Measurements from ENCODE around the gene NCR1.
"Not testable (repeated sequence)": the region's sequence is repeated elsewhere in the genome, so short reads cannot be mapped to it uniquely, and the experiment has no call there.

Gene NCR1

DNA sequence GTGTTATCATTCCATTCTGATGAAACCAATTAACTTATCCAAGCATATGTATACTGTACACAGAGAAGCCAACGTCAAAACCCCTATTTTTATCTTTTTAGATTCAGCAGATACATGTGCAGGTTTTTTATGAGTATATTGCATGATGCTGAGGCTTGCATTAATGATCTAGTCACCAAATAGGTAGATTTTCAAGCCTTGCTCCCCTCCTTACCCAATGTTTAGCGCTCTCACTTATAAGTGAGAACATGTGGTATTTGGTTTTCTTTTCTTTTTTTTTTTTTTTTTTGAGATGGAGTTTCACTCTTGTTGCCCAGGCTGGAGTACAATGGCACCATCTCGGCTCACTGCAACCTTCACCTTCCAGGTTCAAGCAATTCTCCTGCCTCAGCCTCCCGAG, 1.7 kb upstream of the NCR1 start:
- not testable (repeated sequence) for H3K9ac ChIP-seq (ENCODE audit: low read depth in 1 of 2, low read length in 2 of 2)

DNA sequence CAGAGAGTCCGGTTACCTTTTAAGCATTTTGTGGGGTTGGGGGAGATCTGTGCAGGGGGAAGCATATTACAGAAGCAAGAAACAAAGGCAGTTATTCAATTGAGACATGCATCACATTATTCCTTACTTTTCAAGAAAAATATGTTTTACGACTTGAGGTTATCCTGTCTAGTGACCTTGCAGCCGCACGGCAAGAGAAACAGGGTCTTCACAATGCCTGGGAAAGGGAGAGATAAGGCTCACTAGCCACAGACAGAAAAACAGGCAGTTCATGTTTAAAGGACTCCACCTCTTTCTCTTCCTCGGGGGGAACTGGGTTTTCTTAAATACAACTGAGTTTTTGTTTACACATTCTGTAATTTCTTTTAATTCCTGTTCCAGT, 536 bp upstream of the NCR1 start:
- H3K4me3 ChIP-seq (ENCODE audit: low read depth in 1 of 2, low read length in 2 of 2) = no peak overlapping the region
- H3K4me1 ChIP-seq (ENCODE audit: control insufficient read depth in 1 of 2, insufficient read depth in 2 of 2, low read length in 2 of 2) = no peaks in the 10 kb centered on the region
- no peaks in the 10 kb centered on the region for H3K9me3 ChIP-seq (ENCODE audit: control insufficient read depth in 1 of 2, low read length in 2 of 2)
- H3K27ac ChIP-seq (ENCODE audit: low read depth, low read length) = no peak overlapping the region
- H3K36me3 ChIP-seq (ENCODE audit: control insufficient read depth in 1 of 2, insufficient read depth in 2 of 2, low read length in 2 of 2) = no peaks in the 10 kb centered on the region
- H3K27me3 ChIP-seq (ENCODE audit: control insufficient read depth in 1 of 2, insufficient read depth in 2 of 2, low read length in 2 of 2) = peaks cover 0 to 3% of the 10 kb centered on the region in 2 donors
- H3K9ac ChIP-seq (ENCODE audit: low read depth in 1 of 2, low read length in 2 of 2) = no peak overlapping the region

More for the DNA sequence above, 1.7 kb upstream of the NCR1 start:
- H3K4me1 ChIP-seq (ENCODE audit: control insufficient read depth in 1 of 2, insufficient read depth in 2 of 2, low read length in 2 of 2); H3K36me3 ChIP-seq (ENCODE audit: control insufficient read depth in 1 of 2, insufficient read depth in 2 of 2, low read length in 2 of 2); H3K9me3 ChIP-seq (ENCODE audit: control insufficient read depth in 1 of 2, low read length in 2 of 2); H3K27me3 ChIP-seq (ENCODE audit: control insufficient read depth in 1 of 2, insufficient read depth in 2 of 2, low read length in 2 of 2); H3K27ac ChIP-seq (ENCODE audit: low read depth, low read length); H3K4me3 ChIP-seq (ENCODE audit: low read depth in 1 of 2, low read length in 2 of 2): not testable (repeated sequence)

DNA sequence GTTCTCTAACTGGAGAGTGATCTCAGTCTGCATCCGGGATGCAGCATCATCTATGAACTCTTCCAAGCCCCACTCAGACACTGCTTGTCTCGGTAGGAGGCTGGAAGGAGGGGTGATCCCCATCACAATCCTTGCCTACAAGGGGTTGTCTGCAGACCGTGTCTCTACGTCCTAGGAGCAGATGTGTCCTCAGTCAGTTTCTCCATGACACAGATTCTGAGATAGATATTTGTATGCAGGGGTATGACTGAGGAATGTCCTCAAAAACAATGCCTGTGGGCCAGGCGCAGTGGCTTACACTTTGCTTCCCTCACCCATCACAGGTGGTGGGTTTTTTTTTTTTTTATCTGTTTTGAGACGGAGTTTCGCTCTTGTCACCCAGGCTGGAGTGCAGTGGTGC, 871 bp downstream of the NCR1 start:
- Histone ChIP-seq H3K4me1 (ENCODE audit: control insufficient read depth in 1 of 2, insufficient read depth in 2 of 2, low read length in 2 of 2) (no peaks in the 10 kb centered on the region), H3K36me3 (ENCODE audit: control insufficient read depth in 1 of 2, insufficient read depth in 2 of 2, low read length in 2 of 2) (no peaks in the 10 kb centered on the region), H3K4me3 (ENCODE audit: low read depth in 1 of 2, low read length in 2 of 2) (no peak overlapping the region), H3K9me3 (ENCODE audit: control insufficient read depth in 1 of 2, low read length in 2 of 2) (no peaks in the 10 kb centered on the region), H3K27ac (ENCODE audit: low read depth, low read length) (no peak overlapping the region), H3K27me3 (ENCODE audit: control insufficient read depth in 1 of 2, insufficient read depth in 2 of 2, low read length in 2 of 2) (peaks cover 0 to 3% of the 10 kb centered on the region in 2 donors), H3K9ac (ENCODE audit: low read depth in 1 of 2, low read length in 2 of 2) (no peak overlapping the region)

DNA sequence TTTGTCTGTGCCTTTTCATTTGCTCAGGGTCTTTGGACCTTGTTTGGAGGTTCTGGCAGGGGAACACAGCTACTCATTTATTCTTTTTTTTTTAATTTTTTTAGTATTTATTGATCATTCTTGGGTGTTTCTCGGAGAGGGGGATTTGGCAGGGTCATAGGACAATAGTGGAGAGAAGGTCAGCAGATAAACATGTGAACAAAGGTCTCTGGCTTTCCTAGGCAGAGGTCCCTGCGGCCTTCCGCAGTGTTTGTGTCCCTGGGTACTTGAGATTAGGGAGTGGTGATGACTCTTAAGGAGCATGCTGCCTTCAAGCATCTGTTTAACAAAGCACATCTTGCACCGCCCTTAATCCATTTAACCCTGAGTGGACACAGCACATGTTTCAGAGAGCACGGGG, 2.0 kb downstream of the NCR1 start:
- not testable (repeated sequence) for H3K4me1 ChIP-seq (ENCODE audit: control insufficient read depth in 1 of 2, insufficient read depth in 2 of 2, low read length in 2 of 2); H3K9ac ChIP-seq (ENCODE audit: low read depth in 1 of 2, low read length in 2 of 2); H3K27me3 ChIP-seq (ENCODE audit: control insufficient read depth in 1 of 2, insufficient read depth in 2 of 2, low read length in 2 of 2); H3K9me3 ChIP-seq (ENCODE audit: control insufficient read depth in 1 of 2, low read length in 2 of 2); H3K36me3 ChIP-seq (ENCODE audit: control insufficient read depth in 1 of 2, insufficient read depth in 2 of 2, low read length in 2 of 2); H3K27ac ChIP-seq (ENCODE audit: low read depth, low read length); H3K4me3 ChIP-seq (ENCODE audit: low read depth in 1 of 2, low read length in 2 of 2)

DNA sequence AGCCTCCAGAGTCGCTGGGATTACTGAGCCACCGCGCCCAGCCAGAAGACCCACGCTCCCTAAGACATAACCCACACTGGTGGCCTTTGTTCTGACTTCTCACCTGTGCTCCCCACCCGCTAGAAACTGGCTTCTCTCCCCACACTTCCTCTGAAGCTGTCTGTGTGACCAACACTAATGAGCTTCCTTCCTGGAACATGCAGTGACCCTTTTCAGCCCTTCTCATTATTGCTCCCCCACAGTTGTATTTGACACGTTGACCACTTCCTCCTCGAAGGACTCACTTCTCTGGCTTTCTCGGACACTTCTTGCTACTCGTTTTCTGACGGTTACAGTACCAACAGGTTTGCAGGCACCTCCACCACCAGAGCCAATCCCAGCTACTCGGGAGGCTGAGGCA, 10.9 kb downstream of the NCR1 start:
- Histone ChIP-seq H3K36me3 (ENCODE audit: control insufficient read depth in 1 of 2, insufficient read depth in 2 of 2, low read length in 2 of 2) (no peaks in the 10 kb centered on the region), H3K4me3 (ENCODE audit: low read depth in 1 of 2, low read length in 2 of 2) (no peak overlapping the region), H3K9ac (ENCODE audit: low read depth in 1 of 2, low read length in 2 of 2) (no peak overlapping the region), H3K4me1 (ENCODE audit: control insufficient read depth in 1 of 2, insufficient read depth in 2 of 2, low read length in 2 of 2) (no peaks in the 10 kb centered on the region), H3K9me3 (ENCODE audit: control insufficient read depth in 1 of 2, low read length in 2 of 2) (no peaks in the 10 kb centered on the region), H3K27ac (ENCODE audit: low read depth, low read length) (no peak overlapping the region), H3K27me3 (ENCODE audit: control insufficient read depth in 1 of 2, insufficient read depth in 2 of 2, low read length in 2 of 2) (peaks cover 0 to 3% of the 10 kb centered on the region in 2 donors)

DNA sequence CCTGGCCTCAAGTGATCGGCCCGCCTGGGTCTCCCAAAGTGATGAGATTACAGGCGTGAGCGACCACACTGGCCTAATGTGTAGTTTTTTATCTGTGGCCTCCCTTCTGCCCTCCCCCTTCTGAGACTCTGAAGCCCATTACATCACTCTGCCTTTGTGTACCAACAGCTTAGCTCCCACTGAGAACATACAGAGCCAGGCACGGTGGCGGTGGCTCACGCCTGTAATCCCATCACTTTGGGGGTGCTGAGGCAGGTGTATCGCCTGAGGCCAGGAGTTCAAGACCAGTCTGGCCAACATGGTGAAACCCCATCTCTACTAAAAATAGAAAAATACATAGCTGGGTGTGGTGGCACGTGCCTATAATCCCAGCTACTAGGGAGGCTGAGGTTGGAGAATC, 12.6 kb downstream of the NCR1 start:
- Histone ChIP-seq H3K4me3 (ENCODE audit: low read depth in 1 of 2, low read length in 2 of 2) (no peak overlapping the region), H3K27me3 (ENCODE audit: control insufficient read depth in 1 of 2, insufficient read depth in 2 of 2, low read length in 2 of 2) (peaks cover 0 to 3% of the 10 kb centered on the region in 2 donors), H3K36me3 (ENCODE audit: control insufficient read depth in 1 of 2, insufficient read depth in 2 of 2, low read length in 2 of 2) (no peaks in the 10 kb centered on the region), H3K9me3 (ENCODE audit: control insufficient read depth in 1 of 2, low read length in 2 of 2) (no peaks in the 10 kb centered on the region), H3K4me1 (ENCODE audit: control insufficient read depth in 1 of 2, insufficient read depth in 2 of 2, low read length in 2 of 2) (no peaks in the 10 kb centered on the region), H3K27ac (ENCODE audit: low read depth, low read length) (no peak overlapping the region), H3K9ac (ENCODE audit: low read depth in 1 of 2, low read length in 2 of 2) (no peak overlapping the region)

DNA sequence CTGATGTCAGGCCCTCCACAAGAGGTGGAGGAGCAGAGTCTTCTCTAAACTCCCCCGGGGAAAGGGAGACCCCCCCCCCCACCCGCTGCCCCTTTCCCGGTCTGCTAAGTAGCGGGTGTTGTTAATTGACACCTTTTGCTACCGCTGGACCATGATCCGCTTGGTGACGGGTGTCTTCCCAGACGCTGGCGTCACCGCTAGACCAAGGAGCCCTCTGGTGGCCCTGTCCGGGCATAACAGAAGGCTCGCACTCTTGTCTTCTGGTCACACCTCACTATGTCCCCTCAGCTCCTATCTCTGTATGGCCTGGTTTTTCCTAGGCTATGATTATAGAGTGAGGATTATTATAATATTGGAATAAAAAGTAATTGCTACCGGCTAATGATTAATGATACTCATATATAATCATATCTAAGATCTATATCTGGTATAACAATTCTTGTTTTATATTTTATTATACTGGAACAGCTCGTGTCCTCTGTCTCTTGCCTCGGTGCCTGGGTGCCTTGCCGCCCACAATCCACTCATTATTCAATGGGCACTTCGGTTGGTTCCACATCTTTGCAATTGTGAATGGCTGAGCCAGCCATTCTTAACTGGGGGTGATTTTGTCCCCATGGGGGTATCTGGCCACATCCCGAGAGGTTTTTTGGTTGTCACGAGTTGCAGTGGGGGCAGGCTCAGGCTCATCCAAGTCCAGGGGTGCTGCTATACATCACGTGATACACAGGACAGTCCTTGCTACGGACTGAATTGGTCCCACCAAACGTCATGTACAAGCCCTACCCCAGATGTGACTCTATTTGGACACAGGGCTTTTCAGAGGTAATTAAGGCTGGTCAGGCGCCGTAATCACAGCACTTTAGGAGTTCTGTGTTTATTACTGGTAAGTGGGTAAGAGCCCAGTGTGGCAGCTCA, 14.0 kb downstream of the NCR1 start:
- H3K4me1 ChIP-seq (ENCODE audit: control insufficient read depth in 1 of 2, insufficient read depth in 2 of 2, low read length in 2 of 2); H3K4me3 ChIP-seq (ENCODE audit: low read depth in 1 of 2, low read length in 2 of 2); H3K27ac ChIP-seq (ENCODE audit: low read depth, low read length); H3K9me3 ChIP-seq (ENCODE audit: control insufficient read depth in 1 of 2, low read length in 2 of 2); H3K36me3 ChIP-seq (ENCODE audit: control insufficient read depth in 1 of 2, insufficient read depth in 2 of 2, low read length in 2 of 2); H3K9ac ChIP-seq (ENCODE audit: low read depth in 1 of 2, low read length in 2 of 2); H3K27me3 ChIP-seq (ENCODE audit: control insufficient read depth in 1 of 2, insufficient read depth in 2 of 2, low read length in 2 of 2): not testable (repeated sequence)

DNA sequence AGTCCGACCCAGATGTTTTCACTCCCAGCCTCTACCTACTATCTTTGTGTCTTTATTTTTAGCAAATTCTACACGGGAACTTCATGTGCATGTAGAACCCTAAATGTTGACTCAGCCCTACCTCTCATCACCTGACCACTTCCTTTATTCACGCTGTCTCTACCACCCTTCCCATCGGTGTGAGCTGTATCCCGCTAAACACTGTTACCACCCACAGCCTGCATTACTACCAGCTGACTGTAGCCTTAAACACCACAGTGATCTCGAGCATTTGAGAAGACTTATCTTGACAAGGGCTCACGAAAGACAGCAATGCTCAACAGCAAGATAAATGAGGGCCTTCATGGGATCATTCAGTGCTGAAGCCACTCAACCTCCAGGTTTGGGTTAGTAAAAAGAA, 15.1 kb downstream of the NCR1 start:
- no peaks in the 10 kb centered on the region for H3K36me3 ChIP-seq (ENCODE audit: control insufficient read depth in 1 of 2, insufficient read depth in 2 of 2, low read length in 2 of 2)
- no peak overlapping the region for H3K4me3 ChIP-seq (ENCODE audit: low read depth in 1 of 2, low read length in 2 of 2)
- no peak overlapping the region for H3K27ac ChIP-seq (ENCODE audit: low read depth, low read length)
- no peaks in the 10 kb centered on the region for H3K4me1 ChIP-seq (ENCODE audit: control insufficient read depth in 1 of 2, insufficient read depth in 2 of 2, low read length in 2 of 2)
- no peaks in the 10 kb centered on the region for H3K9me3 ChIP-seq (ENCODE audit: control insufficient read depth in 1 of 2, low read length in 2 of 2)
- peaks cover 0 to 3% of the 10 kb centered on the region in 2 donors for H3K27me3 ChIP-seq (ENCODE audit: control insufficient read depth in 1 of 2, insufficient read depth in 2 of 2, low read length in 2 of 2)
- no peak overlapping the region for H3K9ac ChIP-seq (ENCODE audit: low read depth in 1 of 2, low read length in 2 of 2)

DNA sequence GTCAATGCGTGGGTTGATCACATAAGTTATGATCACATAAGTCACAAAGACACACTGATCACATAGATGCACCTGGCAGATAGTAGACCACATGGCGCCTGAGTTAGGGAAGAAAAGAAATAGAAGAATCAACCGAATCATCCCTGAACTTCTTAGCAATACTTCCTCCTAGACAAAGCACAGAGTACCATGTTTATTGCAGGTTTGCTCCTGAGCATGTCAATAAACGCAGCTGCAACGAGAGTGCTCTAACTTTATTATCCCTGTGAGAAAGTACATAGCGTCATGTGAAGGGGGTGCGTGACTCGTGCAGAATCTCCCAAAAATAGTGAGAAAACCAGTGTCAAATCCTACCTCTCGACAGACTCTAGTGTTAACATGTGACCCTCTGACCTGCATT, 17.3 kb downstream of the NCR1 start:
- Histone ChIP-seq H3K4me1 (ENCODE audit: control insufficient read depth in 1 of 2, insufficient read depth in 2 of 2, low read length in 2 of 2) (no peaks in the 10 kb centered on the region), H3K4me3 (ENCODE audit: low read depth in 1 of 2, low read length in 2 of 2) (no peak overlapping the region), H3K27me3 (ENCODE audit: control insufficient read depth in 1 of 2, insufficient read depth in 2 of 2, low read length in 2 of 2) (peaks cover 0 to 3% of the 10 kb centered on the region in 2 donors), H3K36me3 (ENCODE audit: control insufficient read depth in 1 of 2, insufficient read depth in 2 of 2, low read length in 2 of 2) (no peaks in the 10 kb centered on the region), H3K27ac (ENCODE audit: low read depth, low read length) (no peak overlapping the region), H3K9ac (ENCODE audit: low read depth in 1 of 2, low read length in 2 of 2) (no peak overlapping the region), H3K9me3 (ENCODE audit: control insufficient read depth in 1 of 2, low read length in 2 of 2) (peaks cover 3 to 9% of the 10 kb centered on the region in 2 donors)

DNA sequence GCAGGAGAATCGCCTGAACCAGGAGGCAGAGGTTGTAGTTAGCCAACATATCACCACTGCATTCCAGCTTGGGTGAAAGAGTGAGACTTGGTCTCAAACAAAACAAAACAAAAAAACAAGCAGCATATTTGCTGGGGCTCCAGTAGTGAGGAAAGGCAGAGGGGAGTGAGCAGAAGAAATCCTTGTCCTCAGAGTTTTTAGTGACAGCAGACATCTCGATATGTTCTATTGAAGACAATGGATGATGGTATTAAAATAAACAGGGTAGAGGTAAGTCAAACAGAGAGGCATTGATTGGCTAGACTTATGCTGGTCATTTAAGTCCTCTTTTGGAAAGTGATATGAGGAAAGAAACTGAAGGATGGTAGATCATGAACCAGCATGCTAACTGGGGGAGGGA, 22.4 kb downstream of the NCR1 start:
- Histone ChIP-seq H3K4me3 (ENCODE audit: low read depth in 1 of 2, low read length in 2 of 2) (no peak overlapping the region), H3K9me3 (ENCODE audit: control insufficient read depth in 1 of 2, low read length in 2 of 2) (peaks cover 6 to 14% of the 10 kb centered on the region in 2 donors), H3K27ac (ENCODE audit: low read depth, low read length) (no peak overlapping the region), H3K36me3 (ENCODE audit: control insufficient read depth in 1 of 2, insufficient read depth in 2 of 2, low read length in 2 of 2) (peaks cover 0 to 4% of the 10 kb centered on the region in 2 donors), H3K27me3 (ENCODE audit: control insufficient read depth in 1 of 2, insufficient read depth in 2 of 2, low read length in 2 of 2) (no peaks in the 10 kb centered on the region), H3K9ac (ENCODE audit: low read depth in 1 of 2, low read length in 2 of 2) (no peak overlapping the region), H3K4me1 (ENCODE audit: control insufficient read depth in 1 of 2, insufficient read depth in 2 of 2, low read length in 2 of 2) (no peaks in the 10 kb centered on the region)

Data from duodenal mucosa (tissue), 2 donors.